WTC11 (cell line): ENCODE data around the gene UBQLN1. TPM values are rescaled to one million over a fixed set of nuclear protein-coding genes. Genes with fewer than 3 reads are reported as not detected.

Experiments
- ATAC-seq: fragments of 200-7000 bp; cut with Tn5 transposase; 2 replicates; pipeline ENCODE4 v1.10.0; 2021; ENCODE audit warnings: mild to moderate bottlenecking, moderate library complexity
- CTCF ChIA-PET: fragments of 300-600 bp; sonication (Branson Sonifier 250); formaldehyde crosslinking; loops from one replicate; lab custom pipeline; 2021; ENCODE audit warnings: antibody characterized with exemption; lab: Charles Lee
- POLR2A ChIA-PET: fragments of 350-600 bp; sonication (Branson Sonifier 250); formaldehyde crosslinking; loops from one replicate; lab custom pipeline; 2021; ENCODE audit warnings: antibody characterized with exemption; lab: Charles Lee
- DNase-seq: peaks from one replicate; pipeline ENCODE4 v3.0.0; 2021; ENCODE audit warnings: low spot score
- H3K27ac Mint-ChIP-seq: 2 replicates; pipeline ENCODE4 v1.8.0; 2021; ENCODE audit warnings: mixed read lengths
- H3K27me3 Mint-ChIP-seq: 2 replicates; pipeline ENCODE4 v1.8.0; 2021; ENCODE audit warnings: low read depth, mild to moderate bottlenecking, moderate library complexity, mixed read lengths
- H3K36me3 Mint-ChIP-seq: 2 replicates; pipeline ENCODE4 v1.8.0; 2021; ENCODE audit warnings: mixed read lengths
- H3K4me1 Mint-ChIP-seq: 2 replicates; pipeline ENCODE4 v1.8.0; 2022; ENCODE audit warnings: mixed read lengths
- H3K4me3 Mint-ChIP-seq: 2 replicates; pipeline ENCODE4 v1.8.0; 2021; ENCODE audit warnings: mild to moderate bottlenecking, moderate library complexity, mixed read lengths
- H3K9me3 Mint-ChIP-seq: 2 replicates; pipeline ENCODE4 v1.8.0; 2021; ENCODE audit warnings: mixed read lengths
- ATF3 ChIP-seq: sonication (generic); formaldehyde crosslinking; conservative IDR thresholded peaks from 2 replicates; pipeline ENCODE4 v1.8.1; 2022; ENCODE audit warnings: mild to moderate bottlenecking, missing genetic modification reagents
- CREM ChIP-seq: sonication (generic); formaldehyde crosslinking; IDR thresholded peaks from 2 replicates; pipeline ENCODE4 v1.8.1; 2022; ENCODE audit warnings: mild to moderate bottlenecking, missing genetic modification reagents, moderate library complexity
- CTCF ChIP-seq: fragments of 200-600 bp; IDR thresholded peaks from 2 replicates; pipeline ENCODE4 v1.8.0; 2022; ENCODE audit warnings: antibody characterized with exemption
- ESRRA ChIP-seq: sonication (generic); formaldehyde crosslinking; IDR thresholded peaks from 2 replicates; pipeline ENCODE4 v1.8.1; 2022; ENCODE audit warnings: mild to moderate bottlenecking, missing genetic modification reagents, borderline replicate concordance
- FOXK1 ChIP-seq: sonication (generic); formaldehyde crosslinking; IDR thresholded peaks from 2 replicates; pipeline ENCODE4 v1.8.0; 2022; ENCODE audit warnings: mild to moderate bottlenecking, moderate library complexity, missing genetic modification reagents
- HMGA2 ChIP-seq: fragments of 250-450 bp; sonication (Bioruptor Pico); IDR thresholded peaks from 2 replicates; pipeline ENCODE4 v1.4.0; 2021; ENCODE audit warnings: mild to moderate bottlenecking, moderate library complexity
- HMGXB4 ChIP-seq: sonication (generic); formaldehyde crosslinking; IDR thresholded peaks from 2 replicates; pipeline ENCODE4 v1.8.1; 2023; ENCODE audit warnings: mild to moderate bottlenecking, moderate library complexity, missing genetic modification reagents
- MLX ChIP-seq: sonication (generic); formaldehyde crosslinking; IDR thresholded peaks from 2 replicates; pipeline ENCODE4 v1.8.1; 2023; ENCODE audit warnings: mild to moderate bottlenecking, missing genetic modification reagents, moderate library complexity
- MYBL2 ChIP-seq: sonication (generic); formaldehyde crosslinking; IDR thresholded peaks from 2 replicates; pipeline ENCODE4 v1.8.1; 2023; ENCODE audit warnings: mild to moderate bottlenecking, moderate library complexity, missing genetic modification reagents
- PRRX2 ChIP-seq: fragments of 250-450 bp; sonication (Bioruptor Pico); IDR thresholded peaks from 2 replicates; pipeline ENCODE4 v1.8.0; 2021; ENCODE audit warnings: mild to moderate bottlenecking
- ZBTB21 ChIP-seq: sonication (generic); formaldehyde crosslinking; IDR thresholded peaks from 2 replicates; pipeline ENCODE4 v1.8.1; 2023; ENCODE audit warnings: mild to moderate bottlenecking, missing genetic modification reagents, borderline replicate concordance
- ZBTB43 ChIP-seq: sonication (generic); formaldehyde crosslinking; IDR thresholded peaks from 2 replicates; pipeline ENCODE4 v1.8.1; 2023; ENCODE audit warnings: mild to moderate bottlenecking, missing genetic modification reagents
- ZNF219 ChIP-seq: sonication (generic); formaldehyde crosslinking; IDR thresholded peaks from 2 replicates; pipeline ENCODE4 v1.8.0; 2023; ENCODE audit warnings: missing genetic modification reagents, mild to moderate bottlenecking, borderline replicate concordance
- ZNF232 ChIP-seq: sonication (generic); formaldehyde crosslinking; IDR thresholded peaks from 2 replicates; pipeline ENCODE4 v1.8.0; 2022; ENCODE audit warnings: mild to moderate bottlenecking, missing genetic modification reagents
- ZNF317 ChIP-seq: sonication (generic); formaldehyde crosslinking; IDR thresholded peaks from 2 replicates; pipeline ENCODE4 v1.8.1; 2023; ENCODE audit warnings: low read depth, mild to moderate bottlenecking, moderate library complexity, missing genetic modification reagents, borderline replicate concordance
- ZNF416 ChIP-seq: fragments of 250-450 bp; sonication (Bioruptor Pico); IDR thresholded peaks from 2 replicates; pipeline ENCODE4 v1.9.0; 2021; ENCODE audit warnings: mild to moderate bottlenecking, inconsistent platforms
- ZNF671 ChIP-seq: fragments of 250-450 bp; sonication (Bioruptor Pico); IDR thresholded peaks from 2 replicates; pipeline ENCODE4 v1.8.0; 2021; ENCODE audit warnings: mild to moderate bottlenecking
- total RNA-seq: library from RNA; stranded (reverse); gene quantifications from 3 replicates; pipeline ENCODE4 v1.2.3, GENCODE V29; 2021

Gene UBQLN1
- total RNA-seq, 1 experiment from 2014 or later, result 110 TPM

- Mint-ChIP-seq H3K27me3 (no peaks in the 10 kb centered on the region), H3K36me3 (peaks cover 35% of the 10 kb centered on the region), H3K4me1 (peaks cover 14% of the 10 kb centered on the region), H3K9me3 (peaks cover 15% of the 10 kb centered on the region), H3K4me3 (no peak overlapping the region), H3K27ac (no peak overlapping the region)
- ATAC-seq, result peak; percentile 91
- ChIA-PET POLR2A (interaction anchor here (1.0 kb wide), 1 partner anchor 37 kb away, joined by 3 read pairs; no protein-coding TSS in a partner anchor), CTCF (interaction anchor here (0.6 to 4.6 kb wide), 19 partner anchors 9 to 429 kb away, joined by 3 to 71 read pairs (median 5); partner anchors contain the start of gene IDNK)
- TF ChIP-seq MYBL2 (CRISPR knock-in tag) (no peak), CTCF (peak; percentile 88)
- DNase-seq, result peak; percentile 84
These were observed 58.7 kb downstream of the UBQLN1 start for GRCh38 chr9:83649080-83649479.

DNA sequence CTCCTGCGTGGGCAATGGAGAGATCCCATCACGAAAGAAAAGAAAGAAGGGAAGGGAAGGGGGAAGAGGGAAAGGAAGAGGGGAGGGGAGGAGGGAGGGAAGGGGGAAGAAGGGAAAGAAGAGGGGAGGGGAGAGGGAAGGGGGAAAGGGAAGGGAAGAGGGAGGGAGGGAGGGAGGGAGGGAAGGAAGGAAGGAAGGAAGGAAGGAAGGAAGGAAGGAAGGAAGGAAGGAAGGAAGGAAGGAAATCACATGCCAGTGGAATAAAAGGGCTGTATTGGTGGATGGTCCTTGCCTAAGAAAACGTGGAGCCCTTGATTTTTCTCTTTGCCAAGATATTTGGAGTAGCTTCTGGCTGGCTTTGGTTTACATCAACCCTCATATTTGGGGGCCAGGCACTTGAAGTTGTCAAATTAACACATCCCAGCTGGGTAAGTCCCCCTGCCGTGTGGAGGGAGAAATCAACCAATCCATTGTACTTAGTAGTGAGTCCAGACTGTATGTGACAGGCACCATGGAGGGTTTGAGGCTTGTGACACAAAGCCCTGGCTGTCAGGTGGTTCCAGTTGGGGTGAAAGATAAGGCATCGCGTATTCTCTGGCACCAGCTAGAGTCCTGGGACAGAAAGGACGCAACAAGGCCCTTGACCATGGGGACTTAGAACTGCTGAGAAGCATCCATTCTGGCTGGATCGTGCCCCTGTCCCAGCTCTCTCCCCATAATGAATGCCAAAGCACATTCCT, 61.1 kb downstream of the UBQLN1 start:
- ATAC-seq (no peak), DNase-seq (no peak)
- TF ChIP-seq ZNF671 (no peak), CTCF (no peak), ZBTB21 (CRISPR knock-in tag) (no peak), ZNF232 (CRISPR knock-in tag) (no peak), HMGXB4 (CRISPR knock-in tag) (no peak), ZNF317 (no peak), FOXK1 (CRISPR knock-in tag) (no peak), MYBL2 (CRISPR knock-in tag) (no peak), ZNF416 (CRISPR knock-in tag) (no peak), PRRX2 (CRISPR knock-in tag) (no peak), ZNF219 (CRISPR knock-in tag) (no peak), ESRRA (CRISPR knock-in tag) (no peak), HMGA2 (CRISPR knock-in tag) (no peak), ATF3 (CRISPR knock-in tag) (no peak), MLX (CRISPR knock-in tag) (no peak), ZBTB43 (CRISPR knock-in tag) (no peak), CREM (CRISPR knock-in tag) (no peak)
- POLR2A ChIA-PET, result no interaction called here
- CTCF ChIA-PET, result interaction anchor here (4.6 kb wide), 1 partner anchor 26 kb away, joined by 71 read pairs; no protein-coding TSS in a partner anchor
- peaks cover 2% of the 10 kb centered on the region for H3K9me3 Mint-ChIP-seq
- peaks cover 8% of the 10 kb centered on the region for H3K4me1 Mint-ChIP-seq
- no peak overlapping the region for H3K4me3 Mint-ChIP-seq
- no peak overlapping the region for H3K27ac Mint-ChIP-seq
- H3K27me3 Mint-ChIP-seq, result no peaks in the 10 kb centered on the region
- peaks cover 14% of the 10 kb centered on the region for H3K36me3 Mint-ChIP-seq
